H1 (cell line): ENCODE data around the gene MFSD2B.

Source experiments
- CHD1 ChIP-seq: IDR thresholded peaks from 2 replicates; pipeline ENCODE4 v1.6.1; 2012; ENCODE audit warnings: low read depth, low read length, improper control_type of control experiment
- CHD2 ChIP-seq: IDR thresholded peaks from 2 replicates; pipeline ENCODE4 v1.6.1; 2012; ENCODE audit warnings: low read length, improper control_type of control experiment
- EP300 ChIP-seq, 2 experiments: IDR thresholded peaks; 1 replicate in 1 of 2; 2 replicates in 1 of 2; pipeline ENCODE4 v1.6.1; 2011 to 2012; ENCODE audit warnings: low read depth in 2 of 2, low read length in 2 of 2, mild to moderate bottlenecking in 2 of 2, borderline replicate concordance in 1 of 2, inconsistent platforms in 1 of 2, moderate library complexity in 1 of 2
- MAFK ChIP-seq: IDR thresholded peaks from 2 replicates; pipeline ENCODE4 v1.6.1; 2012; ENCODE audit warnings: low read depth, mild to moderate bottlenecking, improper control_type of control experiment, low read length
- NRF1 ChIP-seq: IDR thresholded peaks from 2 replicates; pipeline ENCODE4 v1.6.1; 2011; ENCODE audit warnings: mild to moderate bottlenecking, low read depth, low read length, improper control_type of control experiment
- POLR2A ChIP-seq, 2 experiments: IDR thresholded peaks; 1 replicate in 1 of 2; 2 replicates in 1 of 2; pipeline ENCODE4 v1.6.1; 2011; ENCODE audit warnings: low read depth in 2 of 2, low read length in 2 of 2, mild to moderate bottlenecking in 2 of 2; ENCODE audit errors: control extremely low read depth in 1 of 2
- POLR2AphosphoS5 ChIP-seq: IDR thresholded peaks from 2 replicates; pipeline ENCODE4 v1.6.1; 2011; ENCODE audit warnings: low read depth, low read length
- SP1 ChIP-seq: IDR thresholded peaks from 2 replicates; pipeline ENCODE4 v1.6.1; 2011; ENCODE audit warnings: low read depth, low read length
- TAF1 ChIP-seq: IDR thresholded peaks from 2 replicates; pipeline ENCODE4 v1.6.1; 2011; ENCODE audit warnings: mild to moderate bottlenecking, low read depth, low read length
- TCF12 ChIP-seq: IDR thresholded peaks from 2 replicates; pipeline ENCODE4 v1.6.1; 2011; ENCODE audit warnings: low read depth, mild to moderate bottlenecking, low read length
- YY1 ChIP-seq: IDR thresholded peaks from 2 replicates; pipeline ENCODE4 v1.6.1; 2011; ENCODE audit warnings: low read depth, mild to moderate bottlenecking, low read length
- ZNF274 ChIP-seq: IDR thresholded peaks from 2 replicates; pipeline ENCODE4 v1.7.0; 2012; ENCODE audit warnings: low read length, borderline replicate concordance; ENCODE audit errors: extremely low read depth
- TF ChIP-seq, protein P1 (sequence below), 3 experiments: IDR thresholded peaks; 1 replicate in 2 of 3; 2 replicates in 1 of 3; pipeline versions ENCODE4 v1.5.1 to v1.6.1; 2011; ENCODE audit warnings: low read length in 3 of 3, mild to moderate bottlenecking in 3 of 3, inconsistent platforms in 2 of 3, low read depth in 1 of 3, moderate library complexity in 1 of 3; ENCODE audit not compliant: insufficient read depth in 1 of 3; ENCODE audit errors: control extremely low read depth in 1 of 3

DNA sequence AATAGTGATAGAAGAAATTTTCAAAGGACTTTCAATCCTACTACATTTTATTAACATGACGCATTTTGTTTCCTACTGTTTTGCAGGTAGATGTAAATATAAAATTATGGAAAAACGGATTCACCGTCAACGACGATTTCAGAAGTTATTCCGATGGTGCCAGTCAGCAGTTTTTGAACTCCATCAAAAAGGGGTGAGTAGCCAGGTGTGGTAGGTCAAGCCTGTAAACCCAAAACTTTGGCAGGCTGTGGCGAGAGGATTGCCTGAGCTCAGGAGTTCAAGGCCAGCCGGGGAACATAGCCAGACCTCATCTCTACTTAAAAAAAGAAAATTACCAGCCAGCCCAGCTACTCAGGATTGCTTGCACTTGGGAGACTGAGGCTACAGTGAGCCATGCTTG, 33.0 kb upstream of the MFSD2B start:
- TF ChIP-seq, protein P1, sequence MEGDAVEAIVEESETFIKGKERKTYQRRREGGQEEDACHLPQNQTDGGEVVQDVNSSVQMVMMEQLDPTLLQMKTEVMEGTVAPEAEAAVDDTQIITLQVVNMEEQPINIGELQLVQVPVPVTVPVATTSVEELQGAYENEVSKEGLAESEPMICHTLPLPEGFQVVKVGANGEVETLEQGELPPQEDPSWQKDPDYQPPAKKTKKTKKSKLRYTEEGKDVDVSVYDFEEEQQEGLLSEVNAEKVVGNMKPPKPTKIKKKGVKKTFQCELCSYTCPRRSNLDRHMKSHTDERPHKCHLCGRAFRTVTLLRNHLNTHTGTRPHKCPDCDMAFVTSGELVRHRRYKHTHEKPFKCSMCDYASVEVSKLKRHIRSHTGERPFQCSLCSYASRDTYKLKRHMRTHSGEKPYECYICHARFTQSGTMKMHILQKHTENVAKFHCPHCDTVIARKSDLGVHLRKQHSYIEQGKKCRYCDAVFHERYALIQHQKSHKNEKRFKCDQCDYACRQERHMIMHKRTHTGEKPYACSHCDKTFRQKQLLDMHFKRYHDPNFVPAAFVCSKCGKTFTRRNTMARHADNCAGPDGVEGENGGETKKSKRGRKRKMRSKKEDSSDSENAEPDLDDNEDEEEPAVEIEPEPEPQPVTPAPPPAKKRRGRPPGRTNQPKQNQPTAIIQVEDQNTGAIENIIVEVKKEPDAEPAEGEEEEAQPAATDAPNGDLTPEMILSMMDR (IDR thresholded peaks at IDR 0.05; ENCODE audit: control extremely low read depth in 1 of 3, insufficient read depth in 1 of 3, low read depth in 1 of 3, low read length in 3 of 3): no peak
- no peak for TF ChIP-seq ZNF274
- no peak for TF ChIP-seq POLR2A (IDR thresholded peaks at IDR 0.05; ENCODE audit: control extremely low read depth in 1 of 2, low read depth in 2 of 2, low read length in 2 of 2)
- no peak for TF ChIP-seq TCF12
- no peak for TF ChIP-seq YY1
- no peak for TF ChIP-seq POLR2AphosphoS5
- no peak for TF ChIP-seq TAF1
- no peak for TF ChIP-seq EP300 (IDR thresholded peaks at IDR 0.05; ENCODE audit: borderline replicate concordance in 1 of 2, low read depth in 2 of 2, low read length in 2 of 2)
- TF ChIP-seq SP1: no peak
- no peak for TF ChIP-seq NRF1
- no peak for TF ChIP-seq CHD2
- no peak for TF ChIP-seq CHD1
- no peak for TF ChIP-seq MAFK
